Heart right ventricle (tissue), 16 donors: ENCODE measurements around the gene PSTPIP1. TPM values are rescaled to one million over a fixed set of nuclear protein-coding genes. Genes with fewer than 3 reads are reported as not detected.

Experiments
- ATAC-seq, 8 donors: fragments of 200-7000 bp; cut with Tn5 transposase; one replicate each; pipeline ENCODE4 v1.9.1; 2020; ENCODE audit warnings: mild to moderate bottlenecking in 8 of 8, moderate library complexity in 8 of 8, moderate number of reproducible peaks in 1 of 8
- DNase-seq, 2 donors: peaks; one replicate each; pipeline ENCODE4 v3.0.0-alpha.2; 2020
- H3K27ac ChIP-seq, 10 donors: fragments of 200-600 bp; sonication (generic) in 2 of 10; one replicate each; pipeline versions ENCODE4 v1.5.0 to v1.8.0; 2020 to 2022; ENCODE audit warnings: mild to moderate bottlenecking in 3 of 10
- H3K27me3 ChIP-seq, 7 donors: fragments of 200-600 bp; one replicate each; pipeline ENCODE4 v1.8.0; 2021 to 2022; ENCODE audit warnings: mild to moderate bottlenecking in 2 of 7
- H3K36me3 ChIP-seq, 9 donors: fragments of 200-600 bp; sonication (generic) in 1 of 9; one replicate each; pipeline versions ENCODE4 v1.5.0 to v1.8.0; 2020 to 2022; ENCODE audit warnings: mild to moderate bottlenecking in 2 of 9
- H3K4me1 ChIP-seq, 9 donors: fragments of 200-600 bp; sonication (generic) in 1 of 9; one replicate each; pipeline versions ENCODE4 v1.5.0 to v1.8.0; 2020 to 2022; ENCODE audit warnings: mild to moderate bottlenecking in 4 of 9
- H3K4me3 ChIP-seq, 10 donors: fragments of 200-600 bp; sonication (generic) in 2 of 10; one replicate each; pipeline versions ENCODE4 v1.5.0 to v1.8.0; 2020 to 2022; ENCODE audit warnings: mild to moderate bottlenecking in 7 of 10, moderate library complexity in 2 of 10
- H3K9me3 ChIP-seq, 11 donors: fragments of 200-600 bp in 10 of 11; sonication (generic) in 2 of 11; one replicate each; pipeline versions ENCODE4 v1.5.0 to v1.8.0; 2013 to 2022; ENCODE audit warnings: mild to moderate bottlenecking in 2 of 11, control low read depth in 1 of 11, moderate library complexity in 1 of 11
- CTCF ChIP-seq, 9 donors: fragments of 200-600 bp; sonication (generic) in 2 of 9; IDR thresholded peaks; one replicate each; pipeline versions ENCODE4 v1.5.0 to v1.8.0; 2021 to 2022; ENCODE audit warnings: antibody characterized with exemption in 9 of 9, mild to moderate bottlenecking in 5 of 9, moderate library complexity in 1 of 9
- WGBS, 2 donors: extraction: QIAGEN DNeasy Blood & Tissue Kit; methylation state at CpG; one replicate each; pipeline ENCODE4 v1.1.7; 2013; ENCODE audit warnings: inconsistent platforms in 1 of 2; 5-methylcytosine and 5-hydroxymethylcytosine counted together
- intact Hi-C, 10 donors: fragments of 100-400 bp; cut with DNase I; formaldehyde crosslinking; loops; one replicate each; pipeline versions ENCODE4 v1.11.1 to v1.14.2; 2022
- polyA plus RNA-seq, 2 donors: library from polyadenylated mRNA; stranded (reverse); fragments of 200-250 nt; gene quantifications; one replicate each; pipeline ENCODE4 v1.2.3, GENCODE V29; 2013
- total RNA-seq, 10 donors: library from RNA; stranded (reverse); fragmentation: NEBNext Ultra II Directional in 3 of 10; extraction: Animal tissue kit (Norgen Biotek cat#: 25700) in 3 of 10; gene quantifications; one replicate each; pipeline versions ENCODE4 v1.2.1 to v1.2.4, GENCODE V29; 2021 to 2023
- donor health status: Arrhythmogenic right ventricular cardiomyopathy.
- donor health status: ischemic (EF 13 %, LVEDD 7.1; RV severe dilation, severe dysfunction).
- donor health status: healthy with polysubstance abuse.
- donor health status: DM: no; HTN: yes; CAD: no.
- donor health status: DM: no; HTN: no; CAD: no.
- donor health status: ischemic (EF 25% LVEDD 6.9; RV normal size, moderate dysfunction).
- donor health status: ischemic (EF 25% LVEDD 5.7; RV mildly dilated, moderate dysfunction).
- donor health status: healthy.
- donor health status: DM: yes; HTN: yes; CAD: no.
- donor health status: Ischemic cardiomyopathy.
- donor health status: ischemic (EF 35%, LVEDD 5.7; RV mildly dilated, moderate dysfunction).
- donor health status: nonischemic (EF 11% LVEDD 7.7; RV severe dilation, severe dysfunction).
- donor health status: DM: yes; HTN: yes; CAD: no.
- donor health status: PGD.
- donor health status: ischemic (EF 29% LVEDD 5.4; RV normal size, mild dysfunction).
- donor health status: nonischemic (EF 23%, LVEDD 6.1; RV moderate dilation, normal function).

Gene PSTPIP1
- total and polyA plus RNA-seq, 12 donors, result 1.3 to 10.4 (median 2.9) TPM; not detected in 1

GRCh38 chr15:76983590-76984375 lies 11.1 kb upstream of the PSTPIP1 start:
- no peak for TF ChIP-seq CTCF (IDR thresholded peaks at IDR 0.05)
- Histone ChIP-seq H3K27me3 (no peaks in the 10 kb centered on the region), H3K4me1 (peaks cover 0 to 44% (median 9%) of the 10 kb centered on the region in 9 donors), H3K36me3 (no peaks in the 10 kb centered on the region), H3K27ac (peak overlapping the region in 2 of 10 donors; percentile 23 to 74), H3K9me3 (no peaks in the 10 kb centered on the region), H3K4me3 (no peak overlapping the region)
- intact Hi-C loops, result no loop called here
- ATAC-seq (peak in 3 of 8 donors; percentile 14 to 47 (median 46)), DNase-seq (no peak)
- 85 to 90% methylated on average over 4 of the region's 4 CpGs for WGBS, 2 donors

DNA sequence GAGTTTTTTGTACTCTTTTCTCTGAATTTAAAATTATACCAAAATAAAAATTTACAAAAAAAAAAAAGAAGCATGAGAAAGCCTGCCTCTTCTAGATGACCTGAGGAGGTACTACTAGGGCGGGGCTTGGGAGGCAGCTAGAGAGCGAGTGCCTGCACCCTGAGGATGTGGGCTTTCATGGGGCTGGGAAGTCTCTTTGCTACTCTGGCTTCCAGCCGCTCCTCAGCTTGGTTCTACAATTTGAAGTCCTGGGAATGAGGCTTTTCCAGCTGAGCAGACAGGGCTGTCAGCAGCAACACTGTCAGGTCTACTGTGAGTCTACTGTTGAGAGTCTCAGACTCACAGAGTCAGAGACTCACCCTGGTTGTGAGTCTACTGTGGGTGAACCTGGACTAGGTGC lies 8.2 kb upstream of the PSTPIP1 start:
- no peak overlapping the region for H3K4me3 ChIP-seq
- intact Hi-C loops, result no loop called here
- no peaks in the 10 kb centered on the region for H3K27me3 ChIP-seq
- 92 to 94% methylated on average over 3 of the region's 3 CpGs for WGBS, 2 donors
- DNase-seq (no peak), ATAC-seq (no peak)
- H3K36me3 ChIP-seq, result no peaks in the 10 kb centered on the region
- no peaks in the 10 kb centered on the region for H3K9me3 ChIP-seq
- no peak overlapping the region for H3K27ac ChIP-seq
- peaks cover 0 to 63% (median 11%) of the 10 kb centered on the region in 9 donors for H3K4me1 ChIP-seq
- TF ChIP-seq CTCF (IDR thresholded peaks at IDR 0.05), result no peak

DNA sequence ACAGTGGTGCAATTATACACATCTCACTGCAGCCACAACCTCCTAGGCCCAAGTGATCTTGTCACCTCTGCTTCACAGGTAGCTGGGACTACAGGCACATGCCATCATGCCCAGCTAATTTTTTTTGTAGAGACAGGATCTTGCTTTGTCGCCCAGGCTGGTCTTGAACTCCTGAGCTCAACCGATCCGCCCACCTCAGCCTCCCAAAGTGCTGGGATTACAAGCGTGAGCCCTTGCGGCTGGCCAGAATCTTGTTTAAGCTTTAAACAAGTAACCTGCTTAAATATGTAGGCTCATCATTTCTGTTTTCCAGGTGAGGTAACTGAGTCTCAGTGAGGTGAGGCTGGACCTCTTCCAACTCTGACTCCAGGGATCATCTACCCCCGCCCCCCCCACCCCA lies 7.7 kb upstream of the PSTPIP1 start:
- Histone ChIP-seq H3K27me3 (no peaks in the 10 kb centered on the region), H3K36me3 (no peaks in the 10 kb centered on the region), H3K9me3 (no peaks in the 10 kb centered on the region), H3K27ac (peak overlapping the region in 1 of 10 donors; percentile 81), H3K4me3 (no peak overlapping the region), H3K4me1 (peaks cover 0 to 68% (median 11%) of the 10 kb centered on the region in 9 donors)
- intact Hi-C loops, result no loop called here
- ATAC-seq, result no peak
- TF ChIP-seq CTCF (IDR thresholded peaks at IDR 0.05), result no peak
- DNase-seq, result no peak
- 94 to 96% methylated on average over 6 of the region's 6 CpGs for WGBS, 2 donors

GRCh38 chr15:76987896-76988860 lies 6.7 kb upstream of the PSTPIP1 start:
- no peak for TF ChIP-seq CTCF (IDR thresholded peaks at IDR 0.05)
- Histone ChIP-seq H3K4me1 (peaks cover 0 to 71% (median 11%) of the 10 kb centered on the region in 9 donors), H3K9me3 (no peaks in the 10 kb centered on the region), H3K4me3 (no peak overlapping the region), H3K27me3 (no peaks in the 10 kb centered on the region), H3K27ac (peak overlapping the region in 8 of 10 donors; percentile 56 to 81 (median 66)), H3K36me3 (no peaks in the 10 kb centered on the region)
- 63 to 68% methylated on average over 11 of the region's 11 CpGs for WGBS, 2 donors
- ATAC-seq (peak; percentile 69 to 88 (median 84)), DNase-seq (peak; percentile 62 to 72)
- intact Hi-C loops, result no loop called here
